ENCODE data around the gene FEN1.
A peak's percentile ranks its signal among the peaks of the same experiment; 100 is the strongest.

The FEN1 gene

DNA sequence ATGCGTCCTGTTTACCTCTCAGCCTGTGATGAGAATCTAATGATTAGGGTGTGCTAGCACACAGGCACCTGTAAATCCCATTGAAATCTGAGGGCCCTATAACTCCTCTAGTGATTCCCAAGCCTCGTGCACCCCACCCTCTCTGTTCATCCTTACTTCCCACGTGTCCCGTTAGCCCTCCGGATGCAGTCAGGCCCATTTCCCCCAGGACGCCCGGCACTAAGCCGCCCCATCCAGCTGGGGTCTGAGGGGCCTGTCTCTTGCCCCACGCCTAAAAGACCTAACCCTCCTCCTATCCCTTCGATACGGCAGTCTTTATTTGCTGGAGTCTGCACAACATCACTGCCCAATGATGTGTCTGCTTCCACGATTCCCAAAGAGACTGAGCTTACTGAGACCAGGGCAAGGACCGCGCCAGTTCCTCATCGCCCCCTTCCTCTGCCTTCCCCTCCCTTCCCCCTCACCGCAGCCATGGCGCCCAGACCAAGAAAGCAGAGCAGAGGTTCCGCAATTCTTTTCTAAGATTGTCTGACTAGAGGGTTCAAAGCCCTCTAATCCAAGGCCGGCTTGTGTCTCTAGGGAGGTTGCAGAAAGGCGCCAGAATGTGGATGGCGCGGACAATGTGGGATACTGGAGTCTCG is 34.3 kb downstream of the FEN1 start:
- no peak for TF ChIP-seq TCF12 (IDR thresholded peaks at IDR 0.05; ENCODE audit: low read depth)
- no peak for TF ChIP-seq CEBPB (IDR thresholded peaks at IDR 0.05)
- no peak for TF ChIP-seq EGR1 (IDR thresholded peaks at IDR 0.05)
- TF ChIP-seq RAD21 (IDR thresholded peaks at IDR 0.05; ENCODE audit: low read depth): no peak
- TF ChIP-seq ZBTB7A (IDR thresholded peaks at IDR 0.05; ENCODE audit: low read depth): no peak
- TF ChIP-seq, protein P1, sequence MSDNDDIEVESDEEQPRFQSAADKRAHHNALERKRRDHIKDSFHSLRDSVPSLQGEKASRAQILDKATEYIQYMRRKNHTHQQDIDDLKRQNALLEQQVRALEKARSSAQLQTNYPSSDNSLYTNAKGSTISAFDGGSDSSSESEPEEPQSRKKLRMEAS (IDR thresholded peaks at IDR 0.05): no peak
- TF ChIP-seq, protein P2, sequence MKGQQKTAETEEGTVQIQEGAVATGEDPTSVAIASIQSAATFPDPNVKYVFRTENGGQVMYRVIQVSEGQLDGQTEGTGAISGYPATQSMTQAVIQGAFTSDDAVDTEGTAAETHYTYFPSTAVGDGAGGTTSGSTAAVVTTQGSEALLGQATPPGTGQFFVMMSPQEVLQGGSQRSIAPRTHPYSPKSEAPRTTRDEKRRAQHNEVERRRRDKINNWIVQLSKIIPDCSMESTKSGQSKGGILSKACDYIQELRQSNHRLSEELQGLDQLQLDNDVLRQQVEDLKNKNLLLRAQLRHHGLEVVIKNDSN (IDR thresholded peaks at IDR 0.05): no peak
- TF ChIP-seq TAF1 (IDR thresholded peaks at IDR 0.05; ENCODE audit: low read depth): no peak
- no peak for TF ChIP-seq FOXM1 (IDR thresholded peaks at IDR 0.05; ENCODE audit: borderline replicate concordance, low read depth)
- TF ChIP-seq, protein P3, sequence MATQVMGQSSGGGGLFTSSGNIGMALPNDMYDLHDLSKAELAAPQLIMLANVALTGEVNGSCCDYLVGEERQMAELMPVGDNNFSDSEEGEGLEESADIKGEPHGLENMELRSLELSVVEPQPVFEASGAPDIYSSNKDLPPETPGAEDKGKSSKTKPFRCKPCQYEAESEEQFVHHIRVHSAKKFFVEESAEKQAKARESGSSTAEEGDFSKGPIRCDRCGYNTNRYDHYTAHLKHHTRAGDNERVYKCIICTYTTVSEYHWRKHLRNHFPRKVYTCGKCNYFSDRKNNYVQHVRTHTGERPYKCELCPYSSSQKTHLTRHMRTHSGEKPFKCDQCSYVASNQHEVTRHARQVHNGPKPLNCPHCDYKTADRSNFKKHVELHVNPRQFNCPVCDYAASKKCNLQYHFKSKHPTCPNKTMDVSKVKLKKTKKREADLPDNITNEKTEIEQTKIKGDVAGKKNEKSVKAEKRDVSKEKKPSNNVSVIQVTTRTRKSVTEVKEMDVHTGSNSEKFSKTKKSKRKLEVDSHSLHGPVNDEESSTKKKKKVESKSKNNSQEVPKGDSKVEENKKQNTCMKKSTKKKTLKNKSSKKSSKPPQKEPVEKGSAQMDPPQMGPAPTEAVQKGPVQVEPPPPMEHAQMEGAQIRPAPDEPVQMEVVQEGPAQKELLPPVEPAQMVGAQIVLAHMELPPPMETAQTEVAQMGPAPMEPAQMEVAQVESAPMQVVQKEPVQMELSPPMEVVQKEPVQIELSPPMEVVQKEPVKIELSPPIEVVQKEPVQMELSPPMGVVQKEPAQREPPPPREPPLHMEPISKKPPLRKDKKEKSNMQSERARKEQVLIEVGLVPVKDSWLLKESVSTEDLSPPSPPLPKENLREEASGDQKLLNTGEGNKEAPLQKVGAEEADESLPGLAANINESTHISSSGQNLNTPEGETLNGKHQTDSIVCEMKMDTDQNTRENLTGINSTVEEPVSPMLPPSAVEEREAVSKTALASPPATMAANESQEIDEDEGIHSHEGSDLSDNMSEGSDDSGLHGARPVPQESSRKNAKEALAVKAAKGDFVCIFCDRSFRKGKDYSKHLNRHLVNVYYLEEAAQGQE (IDR thresholded peaks at IDR 0.05; ENCODE audit: low read depth): no peak
- TF ChIP-seq NFIC (IDR thresholded peaks at IDR 0.05): no peak
- no peak for TF ChIP-seq EP300 (IDR thresholded peaks at IDR 0.05; ENCODE audit: borderline replicate concordance)
- no peak for TF ChIP-seq TEAD4 (IDR thresholded peaks at IDR 0.05)
- TF ChIP-seq YY1 (IDR thresholded peaks at IDR 0.05; ENCODE audit: low read depth): no peak
- no peak for TF ChIP-seq CREB1 (IDR thresholded peaks at IDR 0.05; ENCODE audit: low read depth)

DNA sequence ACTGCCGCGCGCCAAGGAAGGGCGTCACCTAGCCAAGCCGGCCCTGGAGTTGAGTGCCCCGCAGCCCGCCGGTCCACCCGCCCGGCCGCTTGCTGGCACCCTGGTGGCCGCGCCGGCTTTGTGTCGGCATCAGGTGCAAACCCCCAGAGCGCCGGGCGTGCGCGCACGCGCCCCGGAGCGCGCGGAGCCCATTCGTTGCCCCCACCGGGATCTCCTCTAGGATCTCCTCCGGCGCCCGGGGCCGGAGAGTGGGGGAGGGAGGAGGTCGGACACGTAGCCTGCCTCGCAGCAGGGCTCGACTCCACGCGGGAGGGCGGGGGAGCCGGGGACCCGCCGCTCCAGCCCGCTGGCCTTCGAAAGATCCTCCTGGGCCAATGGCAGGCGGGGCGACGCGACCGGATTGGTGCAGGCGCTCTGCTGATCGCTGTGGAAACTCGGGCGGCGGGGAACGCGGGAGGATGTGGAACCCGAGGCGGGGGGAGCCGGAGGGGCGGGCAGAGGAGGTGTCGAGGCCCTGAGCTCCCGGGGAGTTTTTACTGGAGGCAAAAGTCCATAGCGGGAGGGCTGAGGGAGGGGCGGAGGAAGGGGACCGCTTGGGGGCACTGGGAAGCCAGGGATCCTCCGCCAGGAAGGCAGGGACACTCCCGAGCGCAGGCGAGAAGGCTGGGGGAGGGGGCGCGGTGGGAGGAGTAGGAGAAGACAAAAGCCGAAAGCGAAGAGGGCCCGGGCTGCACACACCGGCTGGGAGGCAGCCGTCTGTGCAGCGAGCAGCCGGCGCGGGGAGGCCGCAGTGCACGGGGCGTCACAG is 35.1 kb downstream of the FEN1 start, which contains the start of gene FADS2:
Gene FADS2 (plus strand): TSS at position 730 of the 808 bp plus-strand sequence. CDS start 91 bp downstream, outside the sequence.
- TF ChIP-seq, protein P3 (IDR thresholded peaks at IDR 0.05; ENCODE audit: low read depth): no peak
- TF ChIP-seq EGR1 (IDR thresholded peaks at IDR 0.05) (peak; percentile 8; the same call in 1 of the 2 replicates), TCF12 (IDR thresholded peaks at IDR 0.05; ENCODE audit: low read depth) (peak; percentile 74), RAD21 (IDR thresholded peaks at IDR 0.05; ENCODE audit: low read depth) (peak; percentile 2; the same call in 1 of the 2 replicates), ZBTB7A (IDR thresholded peaks at IDR 0.05; ENCODE audit: low read depth) (peak; percentile 63; the same call in 1 of the 2 replicates), FOXM1 (IDR thresholded peaks at IDR 0.05; ENCODE audit: borderline replicate concordance, low read depth) (peak; percentile 69), TEAD4 (IDR thresholded peaks at IDR 0.05) (peak; percentile 26; the same call in 1 of the 2 replicates), CEBPB (IDR thresholded peaks at IDR 0.05) (peak; percentile 10; the same call in 1 of the 2 replicates), EP300 (IDR thresholded peaks at IDR 0.05; ENCODE audit: borderline replicate concordance) (no peak; the same call in 1 of the 2 replicates), NFIC (IDR thresholded peaks at IDR 0.05) (no peak), CREB1 (IDR thresholded peaks at IDR 0.05; ENCODE audit: low read depth) (0 out of 2 replicates have a peak, but pooled peaks have one; percentile 27), YY1 (IDR thresholded peaks at IDR 0.05; ENCODE audit: low read depth) (peak; percentile 42; the same call in 1 of the 2 replicates), TAF1 (IDR thresholded peaks at IDR 0.05; ENCODE audit: low read depth) (0 out of 2 replicates have a peak, but pooled peaks have one; percentile 39)
- TF ChIP-seq, protein P1 (IDR thresholded peaks at IDR 0.05): peak; percentile 79
- TF ChIP-seq, protein P2 (IDR thresholded peaks at IDR 0.05): no peak

DNA sequence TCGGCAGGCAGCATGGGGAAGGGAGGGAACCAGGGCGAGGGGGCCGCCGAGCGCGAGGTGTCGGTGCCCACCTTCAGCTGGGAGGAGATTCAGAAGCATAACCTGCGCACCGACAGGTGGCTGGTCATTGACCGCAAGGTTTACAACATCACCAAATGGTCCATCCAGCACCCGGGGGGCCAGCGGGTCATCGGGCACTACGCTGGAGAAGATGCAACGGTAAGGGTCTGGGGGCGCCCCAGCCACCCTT is 35.6 kb downstream of the FEN1 start:
- TF ChIP-seq EP300 (IDR thresholded peaks at IDR 0.05; ENCODE audit: borderline replicate concordance) (no peak), NFIC (IDR thresholded peaks at IDR 0.05) (no peak), YY1 (IDR thresholded peaks at IDR 0.05; ENCODE audit: low read depth) (no peak), ZBTB7A (IDR thresholded peaks at IDR 0.05; ENCODE audit: low read depth) (peak; percentile 18; the same call in 1 of the 2 replicates), CREB1 (IDR thresholded peaks at IDR 0.05; ENCODE audit: low read depth) (no peak), FOXM1 (IDR thresholded peaks at IDR 0.05; ENCODE audit: borderline replicate concordance, low read depth) (no peak), RAD21 (IDR thresholded peaks at IDR 0.05; ENCODE audit: low read depth) (no peak)
- TF ChIP-seq, protein P2 (IDR thresholded peaks at IDR 0.05): no peak

DNA sequence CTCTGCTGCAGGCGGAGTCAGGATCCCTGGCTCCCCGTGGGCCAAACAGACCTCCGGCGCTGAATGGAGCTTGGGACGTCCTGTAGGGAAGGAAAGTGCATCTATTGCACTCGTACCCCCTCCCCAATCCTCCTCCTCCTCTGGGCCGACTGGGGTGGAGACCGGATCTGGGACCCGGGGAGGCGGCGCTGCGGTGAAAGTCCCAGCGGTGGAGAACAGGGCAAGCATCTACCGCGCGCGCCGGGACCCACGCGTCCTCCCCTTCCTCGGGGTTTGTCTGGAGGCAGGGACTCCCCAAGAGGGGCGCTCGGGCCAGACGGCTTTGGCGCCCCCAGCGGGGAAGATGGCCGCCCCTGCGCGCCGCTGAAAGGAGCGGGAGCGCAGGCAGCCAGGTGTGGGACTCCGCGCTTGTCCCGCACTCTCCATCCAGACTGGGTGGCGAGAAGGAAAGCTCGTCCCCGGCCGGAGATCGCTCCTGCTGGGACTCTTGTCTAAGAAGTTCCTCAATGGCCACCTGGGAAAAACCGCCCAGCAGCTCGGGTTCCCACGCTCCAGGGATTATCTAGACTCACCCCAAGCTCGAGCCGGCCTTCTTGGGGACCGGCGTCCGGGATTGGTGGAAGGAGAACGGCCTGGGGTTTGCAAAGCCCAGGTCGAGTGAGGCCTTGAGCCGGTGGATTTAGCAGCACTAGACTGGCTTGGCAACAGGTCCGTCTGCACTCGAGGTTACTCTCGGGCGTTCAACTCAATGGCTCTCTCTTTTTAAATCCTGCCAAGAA is 36.1 kb downstream of the FEN1 start:
- TF ChIP-seq, protein P1 (IDR thresholded peaks at IDR 0.05): peak; percentile 12; the same call in 1 of the 2 replicates
- peak; percentile 81 for TF ChIP-seq YY1 (IDR thresholded peaks at IDR 0.05; ENCODE audit: low read depth)
- peak; percentile 57; the same call in 1 of the 2 replicates for TF ChIP-seq TAF1 (IDR thresholded peaks at IDR 0.05; ENCODE audit: low read depth)
- TF ChIP-seq EGR1 (IDR thresholded peaks at IDR 0.05): no peak
- TF ChIP-seq, protein P2 (IDR thresholded peaks at IDR 0.05): no peak
- TF ChIP-seq EP300 (IDR thresholded peaks at IDR 0.05; ENCODE audit: borderline replicate concordance): no peak
- TF ChIP-seq TEAD4 (IDR thresholded peaks at IDR 0.05): no peak
- TF ChIP-seq NFIC (IDR thresholded peaks at IDR 0.05): no peak
- no peak for TF ChIP-seq TCF12 (IDR thresholded peaks at IDR 0.05; ENCODE audit: low read depth)
- TF ChIP-seq FOXM1 (IDR thresholded peaks at IDR 0.05; ENCODE audit: borderline replicate concordance, low read depth): no peak
- TF ChIP-seq RAD21 (IDR thresholded peaks at IDR 0.05; ENCODE audit: low read depth): no peak
- no peak for TF ChIP-seq ZBTB7A (IDR thresholded peaks at IDR 0.05; ENCODE audit: low read depth)
- TF ChIP-seq CEBPB (IDR thresholded peaks at IDR 0.05): no peak
- TF ChIP-seq, protein P3 (IDR thresholded peaks at IDR 0.05; ENCODE audit: low read depth): no peak
- TF ChIP-seq CREB1 (IDR thresholded peaks at IDR 0.05; ENCODE audit: low read depth): no peak
